Vagina (tissue), 2 donors: ENCODE measurements around the gene RGS2.

Experiments used
- POLR2A ChIP-seq, 2 donors: fragments of 450-650 bp; IDR thresholded peaks; one replicate each; pipeline ENCODE4 v1.6.1; 2017; ENCODE audit warnings: antibody characterized with exemption in 2 of 2, mild to moderate bottlenecking in 2 of 2, moderate library complexity in 2 of 2
- TF ChIP-seq, protein P1 (sequence below), 3 experiments: fragments of 450-650 bp in 2 of 3; fragments of 200-600 bp in 1 of 3; sonication (generic) in 1 of 3; IDR thresholded peaks; one replicate each; pipeline ENCODE4 v1.5.1; 2017 to 2019; ENCODE audit warnings: antibody characterized with exemption in 3 of 3, mild to moderate bottlenecking in 2 of 3, moderate library complexity in 2 of 3

DNA sequence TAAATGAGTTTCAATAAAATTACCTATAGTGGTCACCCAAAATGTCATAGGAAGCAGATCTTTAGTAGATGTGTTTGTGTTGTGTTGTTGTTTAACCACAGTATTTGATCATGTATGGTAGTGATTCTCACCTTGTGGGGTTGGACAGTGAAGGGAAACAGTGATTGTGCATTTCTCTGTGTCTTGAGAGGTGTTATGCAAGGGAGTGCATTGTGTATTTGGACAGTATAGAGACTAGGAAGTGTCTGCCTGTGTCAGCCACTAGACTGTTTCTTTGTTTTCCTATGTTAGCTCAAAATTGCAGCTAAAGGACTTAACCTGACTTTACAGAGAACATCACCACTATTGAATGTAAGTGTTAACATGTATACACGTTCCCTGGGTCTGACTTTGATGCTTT, 6.0 kb downstream of the RGS2 start:
- TF ChIP-seq, protein P1, sequence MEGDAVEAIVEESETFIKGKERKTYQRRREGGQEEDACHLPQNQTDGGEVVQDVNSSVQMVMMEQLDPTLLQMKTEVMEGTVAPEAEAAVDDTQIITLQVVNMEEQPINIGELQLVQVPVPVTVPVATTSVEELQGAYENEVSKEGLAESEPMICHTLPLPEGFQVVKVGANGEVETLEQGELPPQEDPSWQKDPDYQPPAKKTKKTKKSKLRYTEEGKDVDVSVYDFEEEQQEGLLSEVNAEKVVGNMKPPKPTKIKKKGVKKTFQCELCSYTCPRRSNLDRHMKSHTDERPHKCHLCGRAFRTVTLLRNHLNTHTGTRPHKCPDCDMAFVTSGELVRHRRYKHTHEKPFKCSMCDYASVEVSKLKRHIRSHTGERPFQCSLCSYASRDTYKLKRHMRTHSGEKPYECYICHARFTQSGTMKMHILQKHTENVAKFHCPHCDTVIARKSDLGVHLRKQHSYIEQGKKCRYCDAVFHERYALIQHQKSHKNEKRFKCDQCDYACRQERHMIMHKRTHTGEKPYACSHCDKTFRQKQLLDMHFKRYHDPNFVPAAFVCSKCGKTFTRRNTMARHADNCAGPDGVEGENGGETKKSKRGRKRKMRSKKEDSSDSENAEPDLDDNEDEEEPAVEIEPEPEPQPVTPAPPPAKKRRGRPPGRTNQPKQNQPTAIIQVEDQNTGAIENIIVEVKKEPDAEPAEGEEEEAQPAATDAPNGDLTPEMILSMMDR (IDR thresholded peaks at IDR 0.05), result no peak
- TF ChIP-seq POLR2A (IDR thresholded peaks at IDR 0.05), result no peak
